HG02623 (cell line): ENCODE data around the gene GMIP.

Experiments
- ATAC-seq: cut with Tn5 transposase; IDR thresholded peaks from one replicate; pipeline ENCODE4 v1.9.1; 2021; ENCODE audit warnings: moderate library complexity; ENCODE audit not compliant: unreplicated experiment

GMIP gene

DNA sequence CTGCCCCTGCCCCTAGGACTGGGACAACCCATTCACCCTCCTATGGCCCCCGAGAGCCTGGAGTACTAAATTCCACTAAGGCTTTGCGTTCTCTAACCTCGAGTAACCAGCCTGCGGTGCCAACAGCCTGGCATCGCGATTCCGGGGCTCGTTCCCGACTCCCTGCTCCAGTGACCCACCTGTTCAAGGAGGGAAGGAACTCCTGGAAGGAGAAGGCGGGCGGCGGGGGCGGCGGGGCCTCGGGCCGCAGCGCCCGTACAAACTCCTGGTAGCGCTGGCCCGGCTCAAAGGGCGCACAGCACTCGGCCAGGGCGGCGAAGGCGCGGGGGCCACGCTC lies 6.3 kb downstream of the GMIP start:
- ATAC-seq, result no peak

GRCh38 chr19:19636573-19637185 lies 6.8 kb downstream of the GMIP start:
- ATAC-seq, result no peak

- no peak for ATAC-seq
Observed at GRCh38 chr19:19635313-19635702, 8.1 kb downstream of the GMIP start.

DNA sequence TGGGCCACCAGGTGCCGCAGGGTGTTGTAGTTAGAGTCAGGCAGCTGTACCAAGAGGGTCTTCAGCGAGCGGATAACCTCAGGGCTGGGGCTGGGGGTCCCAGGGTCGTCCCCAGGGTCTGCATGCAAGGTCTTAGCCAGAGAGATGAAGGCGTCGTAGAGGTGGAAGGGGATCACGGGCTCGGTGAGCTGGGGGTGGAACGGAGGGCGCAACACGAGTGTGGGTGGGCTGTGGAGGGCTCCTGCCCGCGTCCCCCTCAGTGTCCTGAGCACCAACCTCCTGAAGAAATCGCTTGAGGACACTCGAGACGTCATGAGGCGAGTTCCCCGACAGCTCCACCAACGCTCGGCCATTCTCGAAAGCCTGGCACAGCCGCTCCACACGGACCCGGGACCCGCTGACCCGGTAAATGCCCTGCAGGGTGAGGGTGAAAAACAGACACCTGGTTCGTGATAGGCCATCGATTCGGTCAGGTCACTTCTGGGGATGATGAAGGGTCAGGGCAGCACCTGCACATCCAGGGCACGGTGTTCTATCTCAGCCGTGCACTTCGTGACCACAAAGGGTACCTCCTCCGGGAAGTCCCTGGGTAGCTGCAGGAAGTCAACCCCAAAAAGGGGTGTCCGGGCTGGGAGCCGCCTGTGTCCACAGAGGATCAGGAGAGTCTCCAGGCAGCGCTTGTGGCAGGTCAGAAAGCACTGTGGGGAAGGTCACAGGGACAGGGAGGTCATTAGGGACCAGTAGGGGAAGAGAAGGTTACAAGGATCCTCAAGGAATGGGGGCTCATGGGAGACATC lies 8.7 kb downstream of the GMIP start:
- ATAC-seq, result no peak

GRCh38 chr19:19633711-19634515 lies 9.5 kb downstream of the GMIP start:
- ATAC-seq, result no peak

DNA sequence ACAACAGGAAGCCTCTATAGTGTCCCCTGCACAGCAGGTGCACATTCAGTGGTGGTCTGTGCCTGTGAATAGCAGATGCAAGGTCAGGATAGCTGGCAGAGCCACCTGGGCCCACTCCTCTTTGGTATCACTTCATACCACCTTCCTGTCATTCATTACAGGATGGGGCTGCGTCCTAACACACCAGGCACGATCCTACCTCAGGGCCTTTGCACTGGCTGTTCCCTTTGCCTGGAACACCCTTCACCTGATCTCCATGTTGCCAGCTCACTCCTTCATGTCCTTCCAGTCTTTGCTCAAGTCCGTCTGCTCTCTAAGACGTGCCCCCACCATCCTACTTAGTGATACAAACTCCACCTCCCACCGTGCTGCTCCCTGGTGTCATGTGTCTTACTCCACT lies 10.8 kb downstream of the GMIP start:
- no peak for ATAC-seq

GRCh38 chr19:19631346-19631745 lies 12.1 kb downstream of the GMIP start:
- no peak for ATAC-seq

DNA sequence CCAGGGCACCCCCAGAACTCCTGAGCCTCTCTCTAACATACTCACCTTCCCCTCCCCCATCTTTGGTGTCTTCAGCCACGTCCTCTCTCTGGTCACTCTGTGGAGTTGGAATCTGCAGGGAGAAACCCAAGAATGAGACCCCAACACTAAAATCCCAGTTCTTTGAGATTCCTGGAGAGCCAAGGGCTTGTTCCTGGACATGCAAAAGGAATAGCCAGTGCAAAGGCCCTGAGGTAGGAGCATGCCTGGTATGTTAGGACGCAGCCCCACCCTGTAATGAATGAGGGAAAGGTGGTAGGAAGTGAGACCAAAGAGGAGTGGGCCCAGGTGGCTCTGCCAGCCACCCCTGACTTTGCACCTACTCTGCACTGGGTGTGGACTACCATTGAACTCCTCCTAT lies 13.0 kb downstream of the GMIP start:
- ATAC-seq, result no peak

- no peak for ATAC-seq
Observed at GRCh38 chr19:19630062-19630414, 13.4 kb downstream of the GMIP start.

DNA sequence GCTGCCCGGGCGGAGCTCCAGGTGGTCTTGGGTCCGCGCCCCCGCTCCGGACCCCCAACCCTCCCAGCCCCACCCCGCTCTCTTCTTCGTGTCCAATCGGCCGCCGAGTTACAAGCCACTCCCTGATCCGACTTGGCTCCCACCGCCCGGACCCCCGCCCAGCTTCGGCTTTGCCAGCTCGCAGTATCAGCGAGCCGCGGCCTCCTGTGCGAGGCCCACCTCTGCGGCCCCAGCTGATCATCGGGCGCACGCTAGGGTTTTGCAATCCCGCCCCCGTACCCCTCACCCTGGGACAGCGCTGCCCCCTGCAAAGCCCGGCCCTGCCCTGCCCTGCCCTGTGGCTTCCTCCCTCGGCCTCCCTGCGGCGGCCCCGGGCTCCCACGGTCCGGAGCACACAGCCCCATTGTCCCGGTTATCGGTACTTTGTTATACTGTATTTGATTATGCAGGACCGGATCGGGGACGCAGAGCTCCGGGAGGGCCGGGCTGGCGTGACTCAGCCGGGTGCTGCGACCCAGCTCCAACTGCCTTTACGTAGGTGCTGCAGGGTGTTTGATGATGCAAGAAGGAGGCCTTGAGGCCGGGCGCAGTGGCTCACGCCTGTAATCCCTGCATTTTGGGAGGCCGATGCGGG lies 14.8 kb downstream of the GMIP start:
- ATAC-seq, result peak; percentile 5

DNA sequence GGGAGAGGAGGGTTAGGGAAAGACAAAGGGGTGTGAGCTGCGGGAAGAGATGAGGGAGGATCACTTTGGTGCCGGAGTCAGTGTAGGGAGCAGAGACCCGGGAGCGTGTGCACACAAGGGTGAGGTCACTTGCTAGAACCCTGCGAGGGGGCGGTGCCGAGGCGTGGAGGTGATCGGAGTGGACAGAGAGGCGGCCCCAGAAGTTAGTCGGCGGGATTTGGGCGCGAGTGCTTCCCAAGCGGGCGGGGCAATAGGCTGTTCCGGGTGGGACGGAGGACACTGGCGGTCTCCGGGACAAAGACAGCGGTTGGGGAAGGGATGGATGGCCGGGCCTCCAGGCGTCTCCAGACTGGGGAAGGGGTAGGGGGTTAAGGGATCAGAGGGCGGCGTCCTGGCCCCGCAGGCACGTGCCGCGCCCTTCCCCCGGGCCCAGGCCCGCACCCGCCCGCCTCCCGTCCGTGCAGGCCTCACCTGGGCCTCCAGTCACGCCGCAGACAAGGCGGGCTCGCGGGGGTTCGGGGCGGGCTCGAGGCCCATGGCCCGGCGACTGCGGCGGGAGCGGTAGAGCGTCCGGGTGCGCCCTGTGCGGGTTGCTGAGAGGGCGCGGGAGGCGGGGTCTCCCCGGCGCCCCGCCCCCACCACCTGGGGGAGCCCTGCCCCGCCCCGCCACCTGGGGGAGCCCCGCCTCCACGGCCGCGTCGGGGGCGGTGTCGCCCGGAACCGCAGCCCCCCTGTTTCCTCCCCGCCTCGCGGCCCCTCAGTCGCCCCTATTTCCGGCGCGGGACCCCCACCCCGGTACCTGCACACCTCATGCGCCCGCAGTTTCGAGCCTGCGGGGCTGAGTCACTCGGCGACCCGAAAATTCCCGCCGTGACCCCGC lies 15.6 kb downstream of the GMIP start, which contains the start of gene LPAR2:
LPAR2 (minus strand) TSS at position 600 of the 880 bp plus-strand sequence. CDS start 945 bp downstream, outside the sequence.
- ATAC-seq, result peak; percentile 54

- no peak for ATAC-seq
Observed at GRCh38 chr19:19626516-19627472, 16.7 kb downstream of the GMIP start.

DNA sequence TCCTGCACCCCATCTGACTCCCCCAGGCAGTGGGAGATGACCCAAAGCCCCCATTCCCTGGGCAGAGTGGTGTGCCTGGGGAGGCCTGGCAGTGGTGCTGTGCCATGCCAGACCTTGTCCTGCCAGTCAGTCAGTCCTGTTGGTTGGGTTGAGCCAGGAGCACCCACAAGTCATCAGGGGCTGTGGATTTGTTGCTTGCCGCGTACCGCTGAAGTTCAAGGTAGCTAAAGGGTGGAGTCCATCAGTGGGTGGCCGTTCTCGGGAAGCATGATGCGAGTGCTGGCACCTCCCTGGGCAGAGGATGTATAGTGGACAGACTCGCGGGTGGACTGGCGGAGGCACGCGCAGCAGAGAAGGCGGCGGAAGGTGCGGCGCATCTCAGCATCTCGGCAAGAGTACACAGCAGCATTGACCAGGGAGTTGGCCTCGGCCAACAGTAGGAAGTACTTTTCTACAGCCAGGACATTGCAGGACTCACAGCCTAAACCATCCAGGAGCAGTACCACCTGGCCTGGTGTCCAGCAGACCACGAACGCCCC lies 19.4 kb downstream of the GMIP start:
- no peak for ATAC-seq

GRCh38 chr19:19623383-19623782 lies 20.1 kb downstream of the GMIP start:
- no peak for ATAC-seq

DNA sequence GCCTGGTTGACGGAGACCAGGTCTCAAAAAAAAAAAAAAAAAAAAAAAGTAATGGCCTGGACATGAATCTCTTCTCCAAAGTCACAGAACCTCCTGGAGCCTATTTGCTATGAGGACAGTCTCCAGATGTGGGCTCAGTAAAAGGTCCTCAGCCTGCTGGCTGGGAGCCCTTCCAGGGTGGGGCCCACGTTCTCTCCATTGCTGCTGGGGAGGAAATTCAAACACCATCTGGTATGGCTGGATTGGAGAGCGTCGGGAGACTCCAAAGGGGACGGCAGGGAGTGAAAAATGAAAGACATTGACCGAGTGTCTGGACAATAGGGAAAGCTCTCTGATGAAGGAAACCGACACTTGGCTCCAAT lies 23.6 kb downstream of the GMIP start:
- no peak for ATAC-seq

- ATAC-seq, result no peak
Observed at GRCh38 chr19:19619181-19619848, 24.1 kb downstream of the GMIP start.

DNA sequence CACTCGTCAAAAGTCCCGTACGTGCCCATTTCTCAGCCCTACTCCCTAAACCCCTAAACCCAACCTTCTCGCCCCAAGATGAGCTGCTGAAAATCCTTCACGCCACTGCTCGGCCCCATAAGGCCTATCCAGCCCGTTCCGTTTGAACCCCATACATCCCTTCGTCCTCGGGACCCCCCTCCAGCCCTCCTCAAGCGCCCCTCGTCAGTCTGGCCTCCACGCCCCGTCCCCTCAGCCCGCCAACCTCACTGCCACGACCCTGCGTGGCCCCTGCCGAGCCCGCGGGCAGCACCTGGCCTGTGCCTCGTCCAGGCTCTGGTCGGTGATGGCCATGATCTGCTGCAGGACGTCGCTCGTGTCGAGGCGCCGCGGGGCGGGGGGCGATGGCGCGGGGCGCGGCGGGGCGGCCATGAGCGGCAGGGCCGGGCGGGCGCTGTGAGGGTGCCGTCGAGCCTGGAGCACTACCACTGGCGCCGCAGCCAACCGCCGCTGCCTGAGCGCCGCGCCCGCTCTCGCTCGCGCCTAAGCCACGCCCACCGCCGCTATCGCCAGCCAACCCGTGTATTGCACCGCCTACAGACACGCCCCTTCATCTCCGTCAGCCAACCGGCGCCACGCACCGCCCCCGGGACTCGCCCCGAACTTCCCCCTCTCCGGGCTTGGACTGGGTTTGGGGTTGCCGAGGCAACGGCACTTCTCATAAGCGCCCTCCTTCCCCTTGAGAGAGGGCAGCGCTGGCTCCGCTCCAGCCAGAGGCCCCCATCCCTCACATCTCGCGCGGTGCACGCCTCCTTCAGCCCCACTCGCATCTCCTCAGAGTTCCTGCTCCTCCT lies 25.0 kb downstream of the GMIP start, which contains the start of gene PBX4:
PBX4 (minus strand) TSS at position 469 of the 833 bp plus-strand sequence; CDS start at position 411, 58 bp downstream.
- peak; percentile 96 for ATAC-seq

DNA sequence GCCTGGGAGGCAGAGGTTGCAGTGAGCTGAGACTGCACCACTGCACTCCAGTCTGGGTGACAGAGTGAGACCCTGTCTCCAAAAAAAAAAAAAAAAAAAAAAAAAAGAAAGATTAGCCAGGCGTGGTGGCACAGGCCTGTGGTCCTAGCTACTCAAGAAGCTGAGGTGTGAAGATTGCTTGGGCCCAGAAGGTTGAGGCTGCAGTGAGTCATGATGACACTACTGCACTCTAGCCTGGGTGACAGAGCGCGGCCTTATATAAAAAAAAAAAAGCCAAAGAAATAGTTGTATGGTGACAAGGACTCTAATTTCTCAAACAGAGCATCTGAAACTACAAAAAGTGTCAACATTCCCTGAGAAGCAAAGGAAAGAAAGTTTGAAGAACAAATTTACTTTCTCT lies 28.4 kb downstream of the GMIP start:
- no peak for ATAC-seq
